HCT116 (cell line): ENCODE results near the gene MMD. TPM values are rescaled to one million over a fixed set of nuclear protein-coding genes. Genes with fewer than 3 reads are reported as not detected.

Source experiments
- ATAC-seq: fragments of 200-7000 bp; cut with Tn5 transposase; 2 replicates; pipeline ENCODE4 v1.9.1; 2020; ENCODE audit warnings: mild to moderate bottlenecking, moderate library complexity
- BruUV-seq: library from RNA; stranded (reverse); fragments of 400-500 nt; replicated peaks from 2 replicates; lab custom pipeline; 2021; lab: Mats Ljungman, UMichigan
- CTCF ChIA-PET: fragments of 300-600 bp; sonication (Branson Sonifier 250); formaldehyde crosslinking; loops from one replicate; lab custom pipeline; 2021; ENCODE audit warnings: antibody characterized with exemption; lab: Charles Lee
- POLR2A ChIA-PET: fragments of 300-600, 350-600 bp; sonication (Branson Sonifier 250); formaldehyde crosslinking; loops from one replicate; lab custom pipeline; 2021; ENCODE audit warnings: antibody characterized with exemption; lab: Charles Lee
- RAD21 ChIA-PET, 2 experiments: fragments of 300-600 bp; sonication (Branson Sonifier 250); formaldehyde crosslinking; loops; one replicate each; lab custom pipeline; 2023; ENCODE audit warnings: low total read pairs in 2 of 2; ENCODE audit not compliant: uncharacterized antibody in 2 of 2, unreplicated experiment in 2 of 2, low non-redundant PET in 1 of 2; lab: Charles Lee
- DNase-seq: peaks from one replicate; pipeline ENCODE4 v3.0.0-alpha.2; 2010; ENCODE audit warnings: low read depth, low spot score
- H2AFZ ChIP-seq: fragments of 200-600 bp; shearing (Covaris generic), sonication (generic); 2 replicates; pipeline ENCODE4 v1.6.1; 2017; ENCODE audit warnings: low read depth, mixed run types, mixed read lengths, antibody characterized with exemption, low read length; ENCODE audit not compliant: poor library complexity, severe bottlenecking
- H3K27ac ChIP-seq: 2 replicates; pipeline ENCODE4 v1.5.1; 2012; ENCODE audit warnings: low read depth, low read length
- H3K27me3 ChIP-seq: fragments of 200-600 bp; sonication (generic); 2 replicates; pipeline ENCODE4 v1.6.1; 2016; ENCODE audit warnings: mixed run types, low read length, mixed read lengths; ENCODE audit not compliant: insufficient read depth
- H3K36me3 ChIP-seq, 2 experiments: fragments of 200-500 bp in 1 of 2; fragments of 200-600 bp in 1 of 2; sonication (Bioruptor generic) in 1 of 2; sonication (generic) in 1 of 2; 2 replicates each; pipeline versions ENCODE4 v1.5.1 to v1.6.1; 2014 to 2016; ENCODE audit warnings: low read length in 2 of 2, inconsistent platforms in 1 of 2, mixed read lengths in 1 of 2, mixed run types in 1 of 2; ENCODE audit not compliant: insufficient read depth in 2 of 2, control insufficient read depth in 1 of 2
- H3K4me1 ChIP-seq, 2 experiments: fragments of 200-600 bp in 1 of 2; sonication (generic) in 1 of 2; 2 replicates each; pipeline versions ENCODE4 v1.5.1 to v1.6.1; 2012 to 2017; ENCODE audit warnings: low read length in 2 of 2, inconsistent platforms in 1 of 2, mild to moderate bottlenecking in 1 of 2, mixed read lengths in 1 of 2, mixed run types in 1 of 2, moderate library complexity in 1 of 2; ENCODE audit not compliant: insufficient read depth in 2 of 2, control insufficient read depth in 1 of 2
- H3K4me2 ChIP-seq: fragments of 200-600 bp; sonication (generic); 2 replicates; pipeline ENCODE4 v1.6.1; 2017; ENCODE audit warnings: mixed run types, low read length, mixed read lengths
- H3K4me3 ChIP-seq, 2 experiments: fragments of 200-600 bp in 1 of 2; sonication (generic) in 1 of 2; replicated peaks in 1 of 2; 2 replicates each; pipeline ENCODE4 v1.5.1; 2011 to 2016; ENCODE audit warnings: low read length in 2 of 2, control low read depth in 1 of 2, low read depth in 1 of 2, mild to moderate bottlenecking in 1 of 2, mixed read lengths in 1 of 2, mixed run types in 1 of 2
- H3K79me2 ChIP-seq: fragments of 200-600 bp; sonication (generic); 2 replicates; pipeline ENCODE4 v1.6.1; 2017; ENCODE audit warnings: mild to moderate bottlenecking, mixed run types, low read length, moderate library complexity, mixed read lengths; ENCODE audit not compliant: insufficient read depth
- H3K9ac ChIP-seq: fragments of 200-600 bp; sonication (generic); 2 replicates; pipeline ENCODE4 v1.6.1; 2016; ENCODE audit warnings: low read length, mixed read lengths
- H3K9me2 ChIP-seq: fragments of 200-600 bp; sonication (generic), shearing (Covaris generic); 2 replicates; pipeline ENCODE4 v1.6.1; 2017; ENCODE audit warnings: mixed run types, mild to moderate bottlenecking, moderate library complexity; ENCODE audit not compliant: insufficient read depth
- H3K9me3 ChIP-seq, 2 experiments: fragments of 200-500 bp in 1 of 2; fragments of 200-600 bp in 1 of 2; sonication (Bioruptor generic) in 1 of 2; sonication (generic) in 1 of 2; 2 replicates each; pipeline ENCODE4 v1.6.1; 2014 to 2017; ENCODE audit warnings: low read length in 2 of 2, mixed read lengths in 2 of 2, inconsistent platforms in 1 of 2, low read depth in 1 of 2, mild to moderate bottlenecking in 1 of 2, mixed run types in 1 of 2, moderate library complexity in 1 of 2; ENCODE audit not compliant: control insufficient read depth in 1 of 2, insufficient read depth in 1 of 2
- H4K20me1 ChIP-seq: fragments of 200-600 bp; sonication (generic), shearing (Covaris generic); 2 replicates; pipeline ENCODE4 v1.6.1; 2017; ENCODE audit warnings: mixed run types, mild to moderate bottlenecking, moderate library complexity; ENCODE audit not compliant: insufficient read depth
- CBX3 ChIP-seq: IDR thresholded peaks from 2 replicates; pipeline ENCODE4 v1.6.1; 2012; ENCODE audit warnings: low read depth
- CEBPB ChIP-seq: IDR thresholded peaks from 2 replicates; pipeline ENCODE4 v1.6.1; 2012; ENCODE audit warnings: low read depth
- ELF1 ChIP-seq: IDR thresholded peaks from 2 replicates; pipeline ENCODE4 v1.6.1; 2012; ENCODE audit warnings: low read depth, borderline replicate concordance
- MAX ChIP-seq: IDR thresholded peaks from 2 replicates; pipeline ENCODE4 v1.6.1; 2012
- POLR2A ChIP-seq: IDR thresholded peaks from 2 replicates; pipeline ENCODE4 v1.7.0; 2011; ENCODE audit warnings: borderline replicate concordance; ENCODE audit not compliant: insufficient read depth, insufficient read length; ENCODE audit errors: extremely low read depth
- SP1 ChIP-seq: IDR thresholded peaks from 2 replicates; pipeline ENCODE4 v1.6.1; 2012; ENCODE audit warnings: low read depth
- YY1 ChIP-seq: IDR thresholded peaks from 2 replicates; pipeline ENCODE4 v1.6.1; 2011; ENCODE audit warnings: low read length, low read depth, moderate library complexity, mild to moderate bottlenecking; ENCODE audit not compliant: insufficient replicate concordance; ENCODE audit errors: extremely low read depth
- ZNF274 ChIP-seq: fragments of 200-500 bp; sonication (Bioruptor generic); IDR thresholded peaks from 2 replicates; pipeline ENCODE4 v1.6.1; 2014; ENCODE audit warnings: mild to moderate bottlenecking, low read depth, low read length, inconsistent platforms
- intact Hi-C: fragments of 100-400 bp; cut with micrococcal nuclease; formaldehyde crosslinking; loops from 2 replicates; pipeline ENCODE4 v1.10.0; 2022
- total RNA-seq: library from RNA; stranded (reverse); gene quantifications from one replicate; pipeline ENCODE4 v1.2.1, GENCODE V29; 2021; ENCODE audit not compliant: unreplicated experiment
- TF ChIP-seq, protein P1 (sequence below): IDR thresholded peaks from 2 replicates; pipeline ENCODE4 v1.6.1; 2012

MMD gene
- total RNA-seq, 1 experiment from 2014 or later: 21.3 TPM

- ChIA-PET POLR2A (no interaction called here), CTCF (no interaction called here), RAD21 (no interaction called here)
- intact Hi-C loops: no loop called here
- no peak overlapping the region for H3K27ac ChIP-seq
- no peak for TF ChIP-seq POLR2A
- no peaks in the 10 kb centered on the region for H3K36me3 ChIP-seq
- peaks cover 11% of the 10 kb centered on the region; the same call in 1 of the 2 replicates for H3K27me3 ChIP-seq
- no peaks in the 10 kb centered on the region for H4K20me1 ChIP-seq
- H3K4me2 ChIP-seq: no peak overlapping the region
- H3K9me3 ChIP-seq: no peaks in the 10 kb centered on the region
- no peak overlapping the region for H2AFZ ChIP-seq
- no peak overlapping the region for H3K4me3 ChIP-seq
- no peak for ATAC-seq
- no peak for DNase-seq
- H3K4me1 ChIP-seq: no peaks in the 10 kb centered on the region
- H3K79me2 ChIP-seq: no peaks in the 10 kb centered on the region
- H3K9me2 ChIP-seq: no peaks in the 10 kb centered on the region
- H3K9ac ChIP-seq: no peak overlapping the region
- BruUV-seq: no TSS peak
Observed at GRCh38 chr17:55344514-55344997, 77.1 kb downstream of the MMD start.

DNA sequence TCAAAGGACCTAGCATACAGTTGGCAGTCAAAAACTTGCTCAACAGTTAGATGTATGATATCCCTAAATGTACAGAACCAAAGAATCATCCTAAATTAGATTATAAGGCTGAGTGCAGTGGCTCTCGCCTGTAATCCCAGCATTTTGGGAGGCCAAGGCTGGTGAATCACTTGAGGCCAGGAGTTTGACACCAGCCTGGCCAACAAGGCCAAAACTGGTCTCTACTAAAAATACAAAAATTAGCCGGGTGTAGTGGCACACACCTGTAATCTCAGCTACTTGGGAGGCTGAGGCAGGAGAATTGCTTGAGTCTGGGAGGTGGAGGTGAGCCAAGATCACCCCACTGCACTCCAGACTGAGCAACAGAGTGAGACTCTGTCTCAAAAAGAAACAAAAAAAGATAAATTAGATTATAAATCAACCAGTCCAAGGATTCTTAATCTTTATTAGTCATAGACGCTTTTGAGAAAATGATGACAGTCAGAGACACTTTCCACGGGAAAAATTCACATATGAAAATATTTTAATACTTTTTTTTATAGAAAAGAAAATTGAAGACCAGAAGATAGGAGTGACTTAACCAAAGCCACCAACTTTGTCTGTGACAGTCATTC, 77.6 kb downstream of the MMD start:
- Histone ChIP-seq H4K20me1 (no peaks in the 10 kb centered on the region), H3K36me3 (no peaks in the 10 kb centered on the region), H3K4me2 (no peak overlapping the region), H3K27ac (no peak overlapping the region), H3K4me3 (no peak overlapping the region), H3K27me3 (peaks cover 16% of the 10 kb centered on the region; the same call in 1 of the 2 replicates), H3K79me2 (no peaks in the 10 kb centered on the region), H2AFZ (no peak overlapping the region), H3K9me2 (no peaks in the 10 kb centered on the region), H3K9me3 (no peaks in the 10 kb centered on the region), H3K4me1 (no peaks in the 10 kb centered on the region), H3K9ac (no peak overlapping the region)
- CTCF ChIA-PET: no interaction called here
- RAD21 ChIA-PET: no interaction called here
- no TSS peak for BruUV-seq
- ATAC-seq (no peak), DNase-seq (no peak)
- intact Hi-C loops: no loop called here
- TF ChIP-seq CEBPB: no peak
- no peak for TF ChIP-seq SP1
- TF ChIP-seq ELF1: no peak
- TF ChIP-seq MAX: no peak
- no peak for TF ChIP-seq CBX3
- TF ChIP-seq YY1: no peak
- TF ChIP-seq, protein P1, sequence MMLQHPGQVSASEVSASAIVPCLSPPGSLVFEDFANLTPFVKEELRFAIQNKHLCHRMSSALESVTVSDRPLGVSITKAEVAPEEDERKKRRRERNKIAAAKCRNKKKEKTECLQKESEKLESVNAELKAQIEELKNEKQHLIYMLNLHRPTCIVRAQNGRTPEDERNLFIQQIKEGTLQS: no peak
- TF ChIP-seq ZNF274: no peak
- POLR2A ChIA-PET: no interaction called here
